Ovary (tissue), 3 donors: ENCODE measurements around the gene DUSP22.

ENCODE experiments used
- EP300 ChIP-seq: sonication (generic); formaldehyde crosslinking; IDR thresholded peaks from one replicate; pipeline ENCODE4 v1.6.1; 2017; ENCODE audit warnings: antibody characterized with exemption
- POLR2A ChIP-seq: fragments of 450-650 bp; IDR thresholded peaks from one replicate; pipeline ENCODE4 v1.6.1; 2017; ENCODE audit warnings: antibody characterized with exemption, mild to moderate bottlenecking, moderate library complexity
- TF ChIP-seq, protein P1 (sequence below), 3 donors: fragments of 450-650 bp in 2 of 3; fragments of 200-600 bp in 1 of 3; IDR thresholded peaks; one replicate each; pipeline versions ENCODE4 v1.5.1 to v1.8.0; 2016 to 2022; ENCODE audit warnings: antibody characterized with exemption in 3 of 3, mild to moderate bottlenecking in 1 of 3
- donor health status: DM: no; HTN: no; CAD: no.

DNA sequence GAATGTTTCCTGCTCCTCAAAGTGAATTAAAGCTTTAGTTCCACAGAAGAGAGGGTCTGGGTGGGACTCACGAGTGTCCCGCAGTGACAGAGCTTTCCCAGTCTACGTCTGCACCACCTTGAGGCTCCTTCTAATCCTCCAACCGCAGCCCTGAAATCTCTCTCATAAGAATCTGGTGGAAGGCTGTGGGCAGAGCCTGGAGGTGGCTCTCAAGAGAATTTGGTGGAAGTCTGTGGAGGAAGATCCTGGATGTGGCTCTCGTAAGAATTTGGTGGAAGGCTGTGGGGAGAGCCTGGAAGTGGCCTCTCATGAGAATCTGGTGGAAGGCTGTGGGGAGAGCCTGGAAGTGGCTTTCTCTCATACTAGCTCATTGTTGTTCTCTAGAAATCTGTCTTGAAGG, 13.8 kb upstream of the DUSP22 start:
- TF ChIP-seq, protein P1, sequence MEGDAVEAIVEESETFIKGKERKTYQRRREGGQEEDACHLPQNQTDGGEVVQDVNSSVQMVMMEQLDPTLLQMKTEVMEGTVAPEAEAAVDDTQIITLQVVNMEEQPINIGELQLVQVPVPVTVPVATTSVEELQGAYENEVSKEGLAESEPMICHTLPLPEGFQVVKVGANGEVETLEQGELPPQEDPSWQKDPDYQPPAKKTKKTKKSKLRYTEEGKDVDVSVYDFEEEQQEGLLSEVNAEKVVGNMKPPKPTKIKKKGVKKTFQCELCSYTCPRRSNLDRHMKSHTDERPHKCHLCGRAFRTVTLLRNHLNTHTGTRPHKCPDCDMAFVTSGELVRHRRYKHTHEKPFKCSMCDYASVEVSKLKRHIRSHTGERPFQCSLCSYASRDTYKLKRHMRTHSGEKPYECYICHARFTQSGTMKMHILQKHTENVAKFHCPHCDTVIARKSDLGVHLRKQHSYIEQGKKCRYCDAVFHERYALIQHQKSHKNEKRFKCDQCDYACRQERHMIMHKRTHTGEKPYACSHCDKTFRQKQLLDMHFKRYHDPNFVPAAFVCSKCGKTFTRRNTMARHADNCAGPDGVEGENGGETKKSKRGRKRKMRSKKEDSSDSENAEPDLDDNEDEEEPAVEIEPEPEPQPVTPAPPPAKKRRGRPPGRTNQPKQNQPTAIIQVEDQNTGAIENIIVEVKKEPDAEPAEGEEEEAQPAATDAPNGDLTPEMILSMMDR (IDR thresholded peaks at IDR 0.05), result no peak
- TF ChIP-seq POLR2A (no peak), EP300 (no peak)
